ENCODE data around the gene WWOX.

WWOX gene

GRCh38 chr16:78528265-78528664 is 428.8 kb downstream of the WWOX start:
- DNase-seq (ENCODE audit: low read depth in 2 of 2) = no peak

- no peak for DNase-seq (ENCODE audit: low read depth in 2 of 2)
Observed at GRCh38 chr16:78529881-78530280, 430.4 kb downstream of the WWOX start.

- no peak for DNase-seq (ENCODE audit: low read depth in 2 of 2)
Observed at GRCh38 chr16:78530283-78530682, 430.8 kb downstream of the WWOX start.

GRCh38 chr16:78535098-78535497 is 435.6 kb downstream of the WWOX start:
- no peak for DNase-seq (ENCODE audit: low read depth in 2 of 2)

GRCh38 chr16:78537511-78537910 is 438.1 kb downstream of the WWOX start:
- no peak for DNase-seq (ENCODE audit: low read depth in 2 of 2)

GRCh38 chr16:78538292-78538691 is 438.8 kb downstream of the WWOX start:
- DNase-seq (ENCODE audit: low read depth in 2 of 2) = no peak

- no peak for DNase-seq (ENCODE audit: low read depth in 2 of 2)
Observed at GRCh38 chr16:78538919-78539318, 439.5 kb downstream of the WWOX start.

GRCh38 chr16:78542419-78542818 is 443.0 kb downstream of the WWOX start:
- no peak for DNase-seq (ENCODE audit: low read depth in 2 of 2)

- DNase-seq (ENCODE audit: low read depth in 2 of 2) = no peak
Observed at GRCh38 chr16:78543023-78543422, 443.6 kb downstream of the WWOX start.

- no peak for DNase-seq (ENCODE audit: low read depth in 2 of 2)
Observed at GRCh38 chr16:78549366-78549765, 449.9 kb downstream of the WWOX start.

GRCh38 chr16:78551487-78552085 is 452.1 kb downstream of the WWOX start:
- no peak for DNase-seq (ENCODE audit: low read depth in 2 of 2)

GRCh38 chr16:78552106-78552675 is 452.7 kb downstream of the WWOX start:
- no peak for DNase-seq (ENCODE audit: low read depth in 2 of 2)

- DNase-seq (ENCODE audit: low read depth in 2 of 2) = no peak
Observed at GRCh38 chr16:78552716-78553115, 453.3 kb downstream of the WWOX start.

GRCh38 chr16:78553268-78554039 is 454.0 kb downstream of the WWOX start:
- DNase-seq (ENCODE audit: low read depth in 2 of 2) = no peak

- DNase-seq (ENCODE audit: low read depth in 2 of 2) = no peak
Observed at GRCh38 chr16:78556421-78556820, 457.0 kb downstream of the WWOX start.

GRCh38 chr16:78560997-78561396 is 461.5 kb downstream of the WWOX start:
- no peak for DNase-seq (ENCODE audit: low read depth in 2 of 2)

- no peak for DNase-seq (ENCODE audit: low read depth in 2 of 2)
Observed at GRCh38 chr16:78562111-78562510, 462.7 kb downstream of the WWOX start.

- DNase-seq (ENCODE audit: low read depth in 2 of 2) = no peak
Observed at GRCh38 chr16:78562650-78563049, 463.2 kb downstream of the WWOX start.

- DNase-seq (ENCODE audit: low read depth in 2 of 2) = no peak
Observed at GRCh38 chr16:78563905-78564304, 464.5 kb downstream of the WWOX start.

GRCh38 chr16:78566397-78567073 is 467.1 kb downstream of the WWOX start:
- no peak for DNase-seq (ENCODE audit: low read depth in 2 of 2)

- no peak for DNase-seq (ENCODE audit: low read depth in 2 of 2)
Observed at GRCh38 chr16:78570399-78571141, 471.1 kb downstream of the WWOX start.

GRCh38 chr16:78571434-78571833 is 472.0 kb downstream of the WWOX start:
- no peak for DNase-seq (ENCODE audit: low read depth in 2 of 2)
